IMR-90 (cell line): ENCODE data around the gene KRT222.

Source experiments
- CTCF ChIP-seq: conservative IDR thresholded peaks from 2 replicates; pipeline ENCODE4 v1.5.1; 2012; ENCODE audit warnings: mild to moderate bottlenecking, low read depth, low read length, improper control_type of control experiment
- RCOR1 ChIP-seq: IDR thresholded peaks from 2 replicates; pipeline ENCODE4 v1.6.1; 2012; ENCODE audit warnings: mild to moderate bottlenecking, low read length, improper control_type of control experiment; ENCODE audit not compliant: insufficient replicate concordance
- USF2 ChIP-seq: fragments of 150-350 bp; IDR thresholded peaks from 2 replicates; pipeline ENCODE4 v1.6.1; 2017; ENCODE audit warnings: mild to moderate bottlenecking, antibody characterized with exemption, low read length, low read depth

GRCh38 chr17:40666331-40666730 is 1.4 kb upstream of the KRT222 start:
- TF ChIP-seq USF2 (no peak), CTCF (no peak), RCOR1 (no peak)
